Skin epidermis (tissue), 12 donors: ENCODE data around the gene TSHZ3.

Source experiments
- H3K27ac ChIP-seq, 21 experiments: fragments of 200-600 bp; sonication (generic) in 11 of 21; one replicate each; pipeline ENCODE4 v1.5.0; 2020; ENCODE audit warnings: mild to moderate bottlenecking in 3 of 21, inconsistent platforms in 2 of 21, moderate library complexity in 2 of 21
- H3K4me3 ChIP-seq, 7 experiments: fragments of 200-600 bp; sonication (generic) in 2 of 7; one replicate each; pipeline ENCODE4 v1.5.0; 2020; ENCODE audit warnings: inconsistent platforms in 2 of 7, mild to moderate bottlenecking in 2 of 7, moderate library complexity in 1 of 7

Gene TSHZ3

GRCh38 chr19:31271306-31271911, 77.8 kb downstream of the TSHZ3 start:
- H3K4me3 ChIP-seq, result no peak overlapping the region
- H3K27ac ChIP-seq, result no peak overlapping the region

- no peak overlapping the region for H3K4me3 ChIP-seq
- H3K27ac ChIP-seq, result no peak overlapping the region
These were observed 78.3 kb downstream of the TSHZ3 start for GRCh38 chr19:31270897-31271296.

GRCh38 chr19:31269425-31270127, 79.7 kb downstream of the TSHZ3 start:
- H3K4me3 ChIP-seq, result no peak overlapping the region
- H3K27ac ChIP-seq, result no peak overlapping the region

- Histone ChIP-seq H3K4me3 (no peak overlapping the region), H3K27ac (no peak overlapping the region)
These were observed 80.4 kb downstream of the TSHZ3 start for GRCh38 chr19:31268751-31269383.

- H3K27ac ChIP-seq, result no peak overlapping the region
- H3K4me3 ChIP-seq, result no peak overlapping the region
These were observed 82.5 kb downstream of the TSHZ3 start for GRCh38 chr19:31266731-31267130.

- Histone ChIP-seq H3K4me3 (no peak overlapping the region), H3K27ac (no peak overlapping the region)
These were observed 83.0 kb downstream of the TSHZ3 start for GRCh38 chr19:31266196-31266595.

GRCh38 chr19:31264041-31264778, 85.0 kb downstream of the TSHZ3 start:
- Histone ChIP-seq H3K27ac (no peak overlapping the region), H3K4me3 (no peak overlapping the region)

- H3K27ac ChIP-seq, result no peak overlapping the region
- H3K4me3 ChIP-seq, result no peak overlapping the region
These were observed 85.9 kb downstream of the TSHZ3 start for GRCh38 chr19:31263328-31263727.

- H3K4me3 ChIP-seq, result no peak overlapping the region
- H3K27ac ChIP-seq, result no peak overlapping the region
These were observed 86.5 kb downstream of the TSHZ3 start for GRCh38 chr19:31262725-31263191.

GRCh38 chr19:31261603-31262212, 87.5 kb downstream of the TSHZ3 start:
- no peak overlapping the region for H3K4me3 ChIP-seq
- no peak overlapping the region for H3K27ac ChIP-seq

GRCh38 chr19:31261019-31261602, 88.1 kb downstream of the TSHZ3 start:
- no peak overlapping the region for H3K4me3 ChIP-seq

GRCh38 chr19:31260171-31260933, 88.9 kb downstream of the TSHZ3 start:
- Histone ChIP-seq H3K4me3 (no peak overlapping the region), H3K27ac (no peak overlapping the region)

More at GRCh38 chr19:31261019-31261602, 88.1 kb downstream of the TSHZ3 start:
- H3K27ac ChIP-seq, result no peak overlapping the region

GRCh38 chr19:31258211-31259052, 90.8 kb downstream of the TSHZ3 start:
- Histone ChIP-seq H3K4me3 (no peak overlapping the region), H3K27ac (no peak overlapping the region)

- Histone ChIP-seq H3K4me3 (no peak overlapping the region), H3K27ac (no peak overlapping the region)
These were observed 91.7 kb downstream of the TSHZ3 start for GRCh38 chr19:31257426-31258130.

GRCh38 chr19:31257025-31257424, 92.2 kb downstream of the TSHZ3 start:
- H3K27ac ChIP-seq, result no peak overlapping the region

GRCh38 chr19:31256593-31256960, 92.7 kb downstream of the TSHZ3 start:
- no peak overlapping the region for H3K27ac ChIP-seq

More at GRCh38 chr19:31257025-31257424, 92.2 kb downstream of the TSHZ3 start:
- no peak overlapping the region for H3K4me3 ChIP-seq

GRCh38 chr19:31255831-31256592, 93.2 kb downstream of the TSHZ3 start:
- Histone ChIP-seq H3K27ac (no peak overlapping the region), H3K4me3 (no peak overlapping the region)

More at GRCh38 chr19:31256593-31256960, 92.7 kb downstream of the TSHZ3 start:
- no peak overlapping the region for H3K4me3 ChIP-seq
